Naive thymus-derived CD4-positive, alpha-beta T cell (primary cell): Measurements from ENCODE around the gene MRTFA. TPM values are rescaled to one million over a fixed set of nuclear protein-coding genes. Genes with fewer than 3 reads are reported as not detected.
"Not testable (repeated sequence)": the region's sequence is repeated elsewhere in the genome, so short reads cannot be mapped to it uniquely, and the experiment has no call there.

Experiments used
- ATAC-seq: fragments of 150-1000 bp; cut with Tn5 transposase; 2 replicates; pipeline ENCODE4 v1.10.0; 2021; ENCODE audit warnings: mild to moderate bottlenecking, moderate library complexity
- CTCF ChIA-PET: fragments of 350-600 bp; sonication (Branson Sonifier 250); formaldehyde crosslinking; loops from one replicate; lab custom pipeline; 2021; ENCODE audit warnings: antibody characterized with exemption; lab: Charles Lee
- POLR2A ChIA-PET: fragments of 350-600 bp; sonication (Branson Sonifier 250); formaldehyde crosslinking; loops from one replicate; lab custom pipeline; 2021; ENCODE audit warnings: antibody characterized with exemption, inconsistent platforms; lab: Charles Lee
- DNase-seq, 9 donors: peaks; one replicate each; pipeline versions ENCODE4 v3.0.0 to v3.0.0-alpha.2; 2020 to 2022; ENCODE audit warnings: mixed read lengths in 1 of 9
- H3K27ac ChIP-seq: one replicate; pipeline ENCODE4 v1.7.0; 2013; ENCODE audit warnings: mild to moderate bottlenecking, low read depth, low read length, moderate library complexity
- H3K27me3 ChIP-seq, 2 donors: one replicate each; pipeline ENCODE4 v1.7.0; 2013; ENCODE audit warnings: low read length in 2 of 2, mild to moderate bottlenecking in 2 of 2, moderate library complexity in 2 of 2; ENCODE audit not compliant: control insufficient read depth in 2 of 2, insufficient read depth in 2 of 2
- H3K36me3 ChIP-seq, 3 experiments: 1 replicate in 2 of 3; 2 replicates in 1 of 3; pipeline ENCODE4 v1.7.0; 2013; ENCODE audit warnings: low read length in 3 of 3, mild to moderate bottlenecking in 3 of 3, moderate library complexity in 1 of 3; ENCODE audit not compliant: insufficient read depth in 3 of 3, control insufficient read depth in 2 of 3
- H3K4me1 ChIP-seq, 2 donors: one replicate each; pipeline ENCODE4 v1.7.0; 2013; ENCODE audit warnings: low read length in 2 of 2, mild to moderate bottlenecking in 2 of 2, moderate library complexity in 1 of 2; ENCODE audit not compliant: control insufficient read depth in 2 of 2, insufficient read depth in 2 of 2
- H3K4me3 ChIP-seq: 2 replicates; pipeline ENCODE4 v1.7.0; 2013; ENCODE audit warnings: mild to moderate bottlenecking, low read length
- H3K9me3 ChIP-seq, 3 experiments: 1 replicate in 2 of 3; 2 replicates in 1 of 3; pipeline ENCODE4 v1.7.0; 2013; ENCODE audit warnings: low read length in 3 of 3; ENCODE audit not compliant: control insufficient read depth in 2 of 3
- H3K27ac Mint-ChIP-seq, 9 donors: one replicate each; pipeline ENCODE4 v1.8.0; 2020 to 2022; ENCODE audit warnings: mixed read lengths in 9 of 9, mild to moderate bottlenecking in 8 of 9, moderate library complexity in 5 of 9, inconsistent platforms in 2 of 9
- H3K27me3 Mint-ChIP-seq, 5 donors: one replicate each; pipeline ENCODE4 v1.8.0; 2021 to 2022; ENCODE audit warnings: mixed read lengths in 5 of 5, mild to moderate bottlenecking in 1 of 5
- H3K36me3 Mint-ChIP-seq, 5 donors: one replicate each; pipeline ENCODE4 v1.8.0; 2020 to 2022; ENCODE audit warnings: mixed read lengths in 5 of 5, mild to moderate bottlenecking in 3 of 5, inconsistent platforms in 1 of 5
- H3K4me1 Mint-ChIP-seq, 7 donors: one replicate each; pipeline ENCODE4 v1.8.0; 2020 to 2022; ENCODE audit warnings: mixed read lengths in 7 of 7, mild to moderate bottlenecking in 3 of 7, inconsistent platforms in 1 of 7
- H3K4me3 Mint-ChIP-seq, 10 donors: one replicate each; pipeline ENCODE4 v1.8.0; 2020 to 2022; ENCODE audit warnings: mild to moderate bottlenecking in 10 of 10, mixed read lengths in 10 of 10, moderate library complexity in 6 of 10, inconsistent platforms in 2 of 10
- H3K9me3 Mint-ChIP-seq, 11 donors: one replicate each; pipeline ENCODE4 v1.8.0; 2020 to 2022; ENCODE audit warnings: mixed read lengths in 11 of 11, mild to moderate bottlenecking in 4 of 11, inconsistent platforms in 1 of 11, moderate library complexity in 1 of 11
- intact Hi-C, 2 donors: fragments of 100-400 bp; cut with micrococcal nuclease; formaldehyde crosslinking; loops; one replicate each; pipeline ENCODE4 v1.15.1; 2023
- polyA plus RNA-seq, 2 donors: library from polyadenylated mRNA; unstranded; fragments of 300-500 nt; fragmentation: Illumina TruSeq; gene quantifications; one replicate each; pipeline ENCODE4 v1.2.3, GENCODE V29; 2021
- total RNA-seq, 6 experiments: library from RNA in 5 of 6; stranded (reverse) in 5 of 6; gene quantifications; 1 replicate in 5 of 6; 2 replicates in 1 of 6; pipeline ENCODE4 v1.2.3 and lab custom pipeline; 2021 to 2026

The MRTFA gene
- total and polyA plus RNA-seq, 7 experiments from 2014 or later = 17.6 to 114 (median 81.5) TPM

DNA sequence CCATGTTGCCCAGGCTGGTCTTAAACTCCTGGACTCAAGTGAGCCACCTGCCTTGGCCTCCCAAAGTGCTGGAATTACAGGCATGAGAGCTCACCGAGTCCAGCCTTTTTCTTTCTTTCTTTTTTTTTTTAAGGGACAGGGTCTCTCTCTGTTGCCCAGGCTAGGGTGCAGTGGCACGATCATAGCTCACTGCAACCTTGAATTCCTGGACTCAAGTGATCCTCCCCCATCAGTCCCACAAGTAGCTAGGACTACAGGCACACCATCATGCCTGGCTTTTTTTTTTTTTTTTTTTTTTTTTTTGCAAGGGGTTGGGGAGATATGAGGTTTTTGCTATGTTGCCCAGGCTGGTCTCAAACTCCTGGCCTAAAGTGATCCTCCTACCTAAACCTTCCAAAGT lies 78.5 kb downstream of the MRTFA start:
- no peaks in the 10 kb centered on the region for H3K9me3 ChIP-seq
- CTCF ChIA-PET = interaction anchor here (0.7 to 1.1 kb wide), 2 partner anchors 25 to 157 kb away, joined by 3 to 4 read pairs; no protein-coding TSS in a partner anchor

DNA sequence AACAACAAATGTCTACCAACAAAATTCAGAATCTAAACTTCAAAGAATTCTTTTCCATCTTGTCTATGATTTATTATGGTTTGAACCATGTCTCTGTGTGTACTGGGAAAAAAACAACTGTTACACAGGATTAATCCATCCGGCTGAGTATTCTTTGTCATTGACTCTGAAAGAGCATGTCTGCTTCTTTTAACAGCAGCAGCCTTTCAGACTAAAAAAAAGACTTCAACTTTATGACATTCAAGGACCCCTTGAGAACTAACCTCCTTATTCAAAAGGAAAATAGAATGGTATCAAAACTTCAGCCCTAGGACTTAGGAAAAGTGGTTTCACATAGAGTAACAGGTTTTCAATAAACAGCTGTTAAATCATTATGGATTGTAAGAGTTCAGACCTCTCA lies 79.9 kb downstream of the MRTFA start:
- Mint-ChIP-seq H3K27ac (peak overlapping the region in 2 of 9 donors; percentile 19 to 29), H3K36me3 (peaks cover 10 to 47% (median 32%) of the 10 kb centered on the region in 5 donors), H3K4me1 (peaks cover 14 to 58% (median 41%) of the 10 kb centered on the region in 7 donors), H3K4me3 (no peak overlapping the region), H3K27me3 (no peaks in the 10 kb centered on the region), H3K9me3 (peaks cover 0 to 28% (median 0%) of the 10 kb centered on the region in 11 donors)
- DNase-seq = no peak
- intact Hi-C loops = no loop called here
- no peak for ATAC-seq
- no peaks in the 10 kb centered on the region for H3K4me1 ChIP-seq
- POLR2A ChIA-PET = no interaction called here
- no peaks in the 10 kb centered on the region for H3K27me3 ChIP-seq
- CTCF ChIA-PET = interaction anchor here (0.5 kb wide), 1 partner anchor 9 kb away, joined by 3 read pairs; no protein-coding TSS in a partner anchor
- H3K9me3 ChIP-seq = no peaks in the 10 kb centered on the region
- peaks cover 0 to 12% (median 0%) of the 10 kb centered on the region in 3 experiments for H3K36me3 ChIP-seq
- H3K27ac ChIP-seq = no peak overlapping the region
- H3K4me3 ChIP-seq = no peak overlapping the region

More for the DNA sequence above, 78.5 kb downstream of the MRTFA start:
- peaks cover 8 to 57% (median 41%) of the 10 kb centered on the region in 7 donors for H3K4me1 Mint-ChIP-seq
- ATAC-seq (no peak), DNase-seq (no peak)
- Histone ChIP-seq H3K4me1 (no peaks in the 10 kb centered on the region), H3K36me3 (peaks cover 0 to 5% (median 0%) of the 10 kb centered on the region in 3 experiments), H3K27me3 (no peaks in the 10 kb centered on the region), H3K27ac (no peak overlapping the region), H3K4me3 (no peak overlapping the region)
- intact Hi-C loops = no loop called here
- H3K27me3 Mint-ChIP-seq = no peaks in the 10 kb centered on the region
- no peak overlapping the region for H3K27ac Mint-ChIP-seq
- POLR2A ChIA-PET = no interaction called here
- H3K9me3 Mint-ChIP-seq = peaks cover 0 to 18% (median 0%) of the 10 kb centered on the region in 11 donors
- H3K4me3 Mint-ChIP-seq = no peak overlapping the region
- peaks cover 0 to 36% (median 18%) of the 10 kb centered on the region in 5 donors for H3K36me3 Mint-ChIP-seq

DNA sequence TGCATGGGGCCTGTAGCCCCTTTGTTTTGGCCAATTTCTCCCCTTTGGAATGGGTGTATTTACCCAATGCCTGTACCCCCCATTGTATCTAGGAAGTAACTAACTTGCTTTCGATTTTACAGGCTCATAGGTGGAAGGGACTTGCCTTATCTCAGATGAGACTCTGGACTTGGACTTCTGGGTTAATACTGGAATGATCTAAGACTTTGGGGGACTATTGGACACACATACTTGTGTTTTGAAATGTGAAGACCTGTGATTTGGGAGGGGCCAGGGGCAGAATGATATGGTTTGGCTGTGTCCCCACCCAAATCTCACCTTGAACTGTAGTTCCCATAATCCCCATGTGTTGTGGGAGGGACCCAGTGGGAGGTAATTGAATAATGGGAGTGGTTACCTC lies 82.5 kb downstream of the MRTFA start:
- Mint-ChIP-seq H3K27ac (peak overlapping the region in 1 of 9 donors; percentile 7), H3K9me3 (peaks cover 0 to 28% (median 0%) of the 10 kb centered on the region in 11 donors), H3K4me1 (peaks cover 6 to 41% (median 30%) of the 10 kb centered on the region in 7 donors), H3K36me3 (peaks cover 10 to 50% (median 39%) of the 10 kb centered on the region in 5 donors)
- H3K4me3 ChIP-seq, H3K9me3 ChIP-seq, H3K4me3 Mint-ChIP-seq, H3K27me3 Mint-ChIP-seq, intact Hi-C loops, H3K27ac ChIP-seq, POLR2A ChIA-PET, ATAC-seq, DNase-seq, H3K27me3 ChIP-seq, H3K4me1 ChIP-seq: not testable (repeated sequence)
- peaks cover 0 to 12% (median 3%) of the 10 kb centered on the region in 3 experiments for H3K36me3 ChIP-seq
- CTCF ChIA-PET = interaction anchor here (0.6 kb wide), 1 partner anchor 24 kb away, joined by 3 read pairs; no protein-coding TSS in a partner anchor

DNA sequence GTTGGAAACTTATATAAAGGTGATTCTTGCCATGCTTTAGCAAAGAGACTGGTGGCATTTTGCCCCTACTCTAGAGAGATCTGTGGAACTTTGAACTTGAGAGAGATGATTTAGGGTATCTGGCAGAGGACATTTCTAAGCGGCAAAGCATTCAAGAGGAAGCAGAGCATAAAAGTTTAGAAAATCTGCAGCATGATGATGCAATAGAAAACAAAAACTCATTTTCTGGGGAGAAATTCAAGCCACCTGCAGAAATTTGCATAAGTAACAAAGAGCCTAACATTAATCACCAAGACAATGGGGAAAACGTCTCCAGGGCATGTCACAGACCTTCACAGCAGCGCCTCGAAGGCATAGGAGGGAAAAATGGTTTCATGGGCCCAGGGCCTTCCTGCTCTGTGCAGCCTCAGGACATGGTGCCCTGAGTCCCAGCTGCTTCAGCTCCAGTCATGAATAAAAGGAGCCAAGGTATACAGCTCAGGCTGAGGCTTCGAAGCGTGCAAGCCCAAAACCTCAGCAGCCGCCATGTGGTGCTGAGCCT lies 83.4 kb downstream of the MRTFA start:
- POLR2A ChIA-PET = no interaction called here

DNA sequence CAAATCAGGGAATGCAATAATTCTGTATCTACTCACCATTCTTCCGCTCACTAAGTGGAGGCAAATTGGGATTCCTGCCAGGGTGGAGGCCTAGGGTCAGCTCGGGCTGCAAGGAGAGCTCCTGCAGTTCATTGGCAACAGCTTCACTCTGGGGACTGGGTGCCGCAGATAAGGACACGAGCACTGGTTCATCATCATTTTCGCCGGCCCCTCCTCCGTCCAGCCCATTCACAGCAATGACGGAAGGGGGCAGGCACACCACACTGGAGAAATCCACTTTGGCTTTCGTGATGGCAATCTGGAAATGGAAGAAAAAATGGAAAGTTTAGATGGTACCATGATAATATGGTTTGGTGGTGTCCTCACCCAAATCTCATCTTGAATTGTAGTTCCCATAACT lies 84.4 kb downstream of the MRTFA start:
- H3K9me3 ChIP-seq = no peaks in the 10 kb centered on the region
- DNase-seq = no peak
- no peak overlapping the region for H3K4me3 ChIP-seq
- ChIA-PET POLR2A (no interaction called here), CTCF (no interaction called here)
- Mint-ChIP-seq H3K9me3 (peaks cover 0 to 28% (median 0%) of the 10 kb centered on the region in 11 donors), H3K36me3 (peaks cover 13 to 54% (median 44%) of the 10 kb centered on the region in 5 donors), H3K27me3 (no peaks in the 10 kb centered on the region), H3K27ac (peak overlapping the region in 2 of 9 donors; percentile 36 to 82), H3K4me1 (peaks cover 6 to 37% (median 28%) of the 10 kb centered on the region in 7 donors), H3K4me3 (no peak overlapping the region)
- H3K4me1 ChIP-seq = no peaks in the 10 kb centered on the region
- no peak for ATAC-seq
- intact Hi-C loops = no loop called here
- H3K27me3 ChIP-seq = no peaks in the 10 kb centered on the region
- H3K36me3 ChIP-seq = peaks cover 0 to 15% (median 5%) of the 10 kb centered on the region in 3 experiments
- no peak overlapping the region for H3K27ac ChIP-seq

More for the DNA sequence above, 83.4 kb downstream of the MRTFA start:
- Histone ChIP-seq H3K27me3 (no peaks in the 10 kb centered on the region), H3K4me1 (no peaks in the 10 kb centered on the region), H3K27ac (no peak overlapping the region), H3K9me3 (no peaks in the 10 kb centered on the region), H3K4me3 (no peak overlapping the region), H3K36me3 (peaks cover 0 to 12% (median 5%) of the 10 kb centered on the region in 3 experiments)
- H3K4me1 Mint-ChIP-seq = peaks cover 6 to 39% (median 30%) of the 10 kb centered on the region in 7 donors
- peak overlapping the region in 1 of 10 donors; percentile 27 for H3K4me3 Mint-ChIP-seq
- peak overlapping the region in 2 of 9 donors; percentile 1 to 23 for H3K27ac Mint-ChIP-seq
- CTCF ChIA-PET = no interaction called here
- intact Hi-C loops = no loop called here
- DNase-seq = no peak
- no peak for ATAC-seq
- no peaks in the 10 kb centered on the region for H3K27me3 Mint-ChIP-seq
- peaks cover 10 to 50% (median 41%) of the 10 kb centered on the region in 5 donors for H3K36me3 Mint-ChIP-seq
- peaks cover 0 to 28% (median 0%) of the 10 kb centered on the region in 11 donors for H3K9me3 Mint-ChIP-seq

DNA sequence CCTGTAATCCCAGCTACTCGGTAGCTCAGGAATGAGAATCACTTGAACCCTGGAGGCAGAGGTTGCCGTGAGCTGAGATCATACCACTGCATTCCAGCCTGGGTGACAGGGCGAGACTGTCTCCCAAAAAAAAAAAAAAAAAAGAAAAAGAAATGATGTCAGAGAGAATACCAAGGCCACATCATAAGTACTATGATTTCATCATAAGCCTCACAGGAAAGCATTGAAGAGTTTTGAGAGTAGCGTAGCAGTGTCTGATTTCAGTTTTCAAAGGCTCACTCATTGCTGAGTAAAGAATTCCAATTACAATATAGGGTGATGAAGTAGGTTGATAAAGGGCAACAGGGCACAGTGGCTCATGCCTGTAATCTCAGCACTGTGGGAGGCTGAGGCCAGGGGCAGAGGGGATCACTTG lies 88.8 kb downstream of the MRTFA start:
- ChIA-PET CTCF (interaction anchor here (0.6 kb wide), 1 partner anchor 9 kb away, joined by 3 read pairs; no protein-coding TSS in a partner anchor), POLR2A (interaction anchor here (1.2 kb wide), 1 partner anchor 14 kb away, joined by 3 read pairs; no protein-coding TSS in a partner anchor)
- Mint-ChIP-seq H3K4me3 (no peak overlapping the region), H3K27me3 (no peaks in the 10 kb centered on the region), H3K9me3 (peaks cover 0 to 8% (median 0%) of the 10 kb centered on the region in 11 donors), H3K4me1 (peaks cover 2 to 36% (median 21%) of the 10 kb centered on the region in 7 donors), H3K27ac (no peak overlapping the region), H3K36me3 (peaks cover 20 to 50% (median 33%) of the 10 kb centered on the region in 5 donors)
- no peaks in the 10 kb centered on the region for H3K4me1 ChIP-seq
- no peak overlapping the region for H3K27ac ChIP-seq
- H3K4me3 ChIP-seq = no peak overlapping the region
- intact Hi-C loops = no loop called here
- H3K9me3 ChIP-seq = no peaks in the 10 kb centered on the region
- H3K36me3 ChIP-seq = peaks cover 0 to 9% (median 5%) of the 10 kb centered on the region in 3 experiments
- ATAC-seq = no peak
- no peak for DNase-seq
- no peaks in the 10 kb centered on the region for H3K27me3 ChIP-seq
